Measurements from ENCODE around the gene SLC13A2. TPM values are rescaled to one million over a fixed set of nuclear protein-coding genes. Genes with fewer than 3 reads are reported as not detected.

The SLC13A2 gene
- total and polyA plus RNA-seq, 2 experiments from 2014 or later: not detected

DNA sequence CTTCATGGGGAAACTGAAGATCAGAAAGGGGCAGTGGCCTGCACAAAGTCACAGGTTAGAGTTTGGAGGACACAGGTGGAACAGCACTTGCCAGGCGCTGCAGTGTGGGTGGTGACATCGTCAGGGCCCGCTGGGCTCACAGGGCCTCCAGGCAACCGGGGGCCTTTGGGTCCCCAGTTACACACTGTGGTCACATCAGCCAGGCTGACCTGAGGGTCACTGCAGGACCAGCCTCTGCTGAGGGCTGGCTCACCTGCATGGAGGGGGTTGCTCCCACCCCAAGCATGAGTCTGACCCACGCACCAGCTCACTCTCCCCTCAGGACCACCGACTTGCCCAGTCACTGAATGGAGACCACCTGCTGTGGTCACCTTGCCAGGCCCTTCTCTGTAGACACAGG, 49.7 kb downstream of the SLC13A2 start:
- Histone ChIP-seq H3K9me2 (ENCODE audit: insufficient read depth) (no peaks in the 10 kb centered on the region), H3F3A (replicated peaks; ENCODE audit: low read depth) (no peaks in the 10 kb centered on the region), H3K4me2 (no peak overlapping the region), H4K20me1 (replicated peaks; ENCODE audit: insufficient read depth) (no peaks in the 10 kb centered on the region), H3K4me3 (no peak overlapping the region), H2AFZ (no peak overlapping the region), H3K79me2 (replicated peaks; ENCODE audit: insufficient read depth) (no peaks in the 10 kb centered on the region), H3K36me3 (ENCODE audit: insufficient read depth) (no peaks in the 10 kb centered on the region), H3K27me3 (ENCODE audit: insufficient read depth) (no peaks in the 10 kb centered on the region), H3K4me1 (ENCODE audit: insufficient read depth) (no peaks in the 10 kb centered on the region), H3K27ac (ENCODE audit: low read depth) (no peak overlapping the region)
- no peak overlapping the region for H3K27ac Mint-ChIP-seq
- peaks cover 21% of the 10 kb centered on the region for H3K27me3 Mint-ChIP-seq (ENCODE audit: insufficient read depth, low read depth, poor library complexity)
- no peaks in the 10 kb centered on the region; the same call in 2 of the 3 replicates for H3K36me3 Mint-ChIP-seq (ENCODE audit: low read depth)
- H3K9me3 Mint-ChIP-seq: no peaks in the 10 kb centered on the region; the same call in 2 of the 3 replicates
- TF ChIP-seq EZH2phosphoT487 (IDR thresholded peaks at IDR 0.05; ENCODE audit: unreplicated experiment): no peak
- TF ChIP-seq, protein P1, sequence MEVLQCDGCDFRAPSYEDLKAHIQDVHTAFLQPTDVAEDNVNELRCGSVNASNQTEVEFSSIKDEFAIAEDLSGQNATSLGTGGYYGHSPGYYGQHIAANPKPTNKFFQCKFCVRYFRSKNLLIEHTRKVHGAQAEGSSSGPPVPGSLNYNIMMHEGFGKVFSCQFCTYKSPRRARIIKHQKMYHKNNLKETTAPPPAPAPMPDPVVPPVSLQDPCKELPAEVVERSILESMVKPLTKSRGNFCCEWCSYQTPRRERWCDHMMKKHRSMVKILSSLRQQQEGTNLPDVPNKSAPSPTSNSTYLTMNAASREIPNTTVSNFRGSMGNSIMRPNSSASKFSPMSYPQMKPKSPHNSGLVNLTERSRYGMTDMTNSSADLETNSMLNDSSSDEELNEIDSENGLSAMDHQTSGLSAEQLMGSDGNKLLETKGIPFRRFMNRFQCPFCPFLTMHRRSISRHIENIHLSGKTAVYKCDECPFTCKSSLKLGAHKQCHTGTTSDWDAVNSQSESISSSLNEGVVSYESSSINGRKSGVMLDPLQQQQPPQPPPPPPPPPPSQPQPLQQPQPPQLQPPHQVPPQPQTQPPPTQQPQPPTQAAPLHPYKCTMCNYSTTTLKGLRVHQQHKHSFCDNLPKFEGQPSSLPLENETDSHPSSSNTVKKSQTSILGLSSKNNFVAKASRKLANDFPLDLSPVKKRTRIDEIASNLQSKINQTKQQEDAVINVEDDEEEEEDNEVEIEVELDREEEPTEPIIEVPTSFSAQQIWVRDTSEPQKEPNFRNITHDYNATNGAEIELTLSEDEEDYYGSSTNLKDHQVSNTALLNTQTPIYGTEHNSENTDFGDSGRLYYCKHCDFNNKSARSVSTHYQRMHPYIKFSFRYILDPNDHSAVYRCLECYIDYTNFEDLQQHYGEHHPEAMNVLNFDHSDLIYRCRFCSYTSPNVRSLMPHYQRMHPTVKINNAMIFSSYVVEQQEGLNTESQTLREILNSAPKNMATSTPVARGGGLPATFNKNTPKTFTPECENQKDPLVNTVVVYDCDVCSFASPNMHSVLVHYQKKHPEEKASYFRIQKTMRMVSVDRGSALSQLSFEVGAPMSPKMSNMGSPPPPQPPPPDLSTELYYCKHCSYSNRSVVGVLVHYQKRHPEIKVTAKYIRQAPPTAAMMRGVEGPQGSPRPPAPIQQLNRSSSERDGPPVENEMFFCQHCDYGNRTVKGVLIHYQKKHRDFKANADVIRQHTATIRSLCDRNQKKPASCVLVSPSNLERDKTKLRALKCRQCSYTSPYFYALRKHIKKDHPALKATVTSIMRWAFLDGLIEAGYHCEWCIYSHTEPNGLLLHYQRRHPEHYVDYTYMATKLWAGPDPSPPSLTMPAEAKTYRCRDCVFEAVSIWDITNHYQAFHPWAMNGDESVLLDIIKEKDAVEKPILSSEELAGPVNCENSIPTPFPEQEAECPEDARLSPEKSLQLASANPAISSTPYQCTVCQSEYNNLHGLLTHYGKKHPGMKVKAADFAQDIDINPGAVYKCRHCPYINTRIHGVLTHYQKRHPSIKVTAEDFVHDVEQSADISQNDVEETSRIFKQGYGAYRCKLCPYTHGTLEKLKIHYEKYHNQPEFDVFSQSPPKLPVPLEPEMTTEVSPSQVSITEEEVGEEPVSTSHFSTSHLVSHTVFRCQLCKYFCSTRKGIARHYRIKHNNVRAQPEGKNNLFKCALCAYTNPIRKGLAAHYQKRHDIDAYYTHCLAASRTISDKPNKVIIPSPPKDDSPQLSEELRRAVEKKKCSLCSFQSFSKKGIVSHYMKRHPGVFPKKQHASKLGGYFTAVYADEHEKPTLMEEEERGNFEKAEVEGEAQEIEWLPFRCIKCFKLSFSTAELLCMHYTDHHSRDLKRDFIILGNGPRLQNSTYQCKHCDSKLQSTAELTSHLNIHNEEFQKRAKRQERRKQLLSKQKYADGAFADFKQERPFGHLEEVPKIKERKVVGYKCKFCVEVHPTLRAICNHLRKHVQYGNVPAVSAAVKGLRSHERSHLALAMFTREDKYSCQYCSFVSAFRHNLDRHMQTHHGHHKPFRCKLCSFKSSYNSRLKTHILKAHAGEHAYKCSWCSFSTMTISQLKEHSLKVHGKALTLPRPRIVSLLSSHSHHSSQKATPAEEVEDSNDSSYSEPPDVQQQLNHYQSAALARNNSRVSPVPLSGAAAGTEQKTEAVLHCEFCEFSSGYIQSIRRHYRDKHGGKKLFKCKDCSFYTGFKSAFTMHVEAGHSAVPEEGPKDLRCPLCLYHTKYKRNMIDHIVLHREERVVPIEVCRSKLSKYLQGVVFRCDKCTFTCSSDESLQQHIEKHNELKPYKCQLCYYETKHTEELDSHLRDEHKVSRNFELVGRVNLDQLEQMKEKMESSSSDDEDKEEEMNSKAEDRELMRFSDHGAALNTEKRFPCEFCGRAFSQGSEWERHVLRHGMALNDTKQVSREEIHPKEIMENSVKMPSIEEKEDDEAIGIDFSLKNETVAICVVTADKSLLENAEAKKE (CRISPR knock-in tag; IDR thresholded peaks at IDR 0.05): no peak
- TF ChIP-seq, protein P2, sequence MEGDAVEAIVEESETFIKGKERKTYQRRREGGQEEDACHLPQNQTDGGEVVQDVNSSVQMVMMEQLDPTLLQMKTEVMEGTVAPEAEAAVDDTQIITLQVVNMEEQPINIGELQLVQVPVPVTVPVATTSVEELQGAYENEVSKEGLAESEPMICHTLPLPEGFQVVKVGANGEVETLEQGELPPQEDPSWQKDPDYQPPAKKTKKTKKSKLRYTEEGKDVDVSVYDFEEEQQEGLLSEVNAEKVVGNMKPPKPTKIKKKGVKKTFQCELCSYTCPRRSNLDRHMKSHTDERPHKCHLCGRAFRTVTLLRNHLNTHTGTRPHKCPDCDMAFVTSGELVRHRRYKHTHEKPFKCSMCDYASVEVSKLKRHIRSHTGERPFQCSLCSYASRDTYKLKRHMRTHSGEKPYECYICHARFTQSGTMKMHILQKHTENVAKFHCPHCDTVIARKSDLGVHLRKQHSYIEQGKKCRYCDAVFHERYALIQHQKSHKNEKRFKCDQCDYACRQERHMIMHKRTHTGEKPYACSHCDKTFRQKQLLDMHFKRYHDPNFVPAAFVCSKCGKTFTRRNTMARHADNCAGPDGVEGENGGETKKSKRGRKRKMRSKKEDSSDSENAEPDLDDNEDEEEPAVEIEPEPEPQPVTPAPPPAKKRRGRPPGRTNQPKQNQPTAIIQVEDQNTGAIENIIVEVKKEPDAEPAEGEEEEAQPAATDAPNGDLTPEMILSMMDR (conservative IDR thresholded peaks at IDR 0.05; ENCODE audit: low read depth in 2 of 2): no peak
- TF ChIP-seq CREB1 (CRISPR knock-in tag; IDR thresholded peaks at IDR 0.05; ENCODE audit: low read depth): no peak
- TF ChIP-seq EZH2 (IDR thresholded peaks at IDR 0.05; ENCODE audit: low read depth, unreplicated experiment): no peak
- TF ChIP-seq, protein P3, sequence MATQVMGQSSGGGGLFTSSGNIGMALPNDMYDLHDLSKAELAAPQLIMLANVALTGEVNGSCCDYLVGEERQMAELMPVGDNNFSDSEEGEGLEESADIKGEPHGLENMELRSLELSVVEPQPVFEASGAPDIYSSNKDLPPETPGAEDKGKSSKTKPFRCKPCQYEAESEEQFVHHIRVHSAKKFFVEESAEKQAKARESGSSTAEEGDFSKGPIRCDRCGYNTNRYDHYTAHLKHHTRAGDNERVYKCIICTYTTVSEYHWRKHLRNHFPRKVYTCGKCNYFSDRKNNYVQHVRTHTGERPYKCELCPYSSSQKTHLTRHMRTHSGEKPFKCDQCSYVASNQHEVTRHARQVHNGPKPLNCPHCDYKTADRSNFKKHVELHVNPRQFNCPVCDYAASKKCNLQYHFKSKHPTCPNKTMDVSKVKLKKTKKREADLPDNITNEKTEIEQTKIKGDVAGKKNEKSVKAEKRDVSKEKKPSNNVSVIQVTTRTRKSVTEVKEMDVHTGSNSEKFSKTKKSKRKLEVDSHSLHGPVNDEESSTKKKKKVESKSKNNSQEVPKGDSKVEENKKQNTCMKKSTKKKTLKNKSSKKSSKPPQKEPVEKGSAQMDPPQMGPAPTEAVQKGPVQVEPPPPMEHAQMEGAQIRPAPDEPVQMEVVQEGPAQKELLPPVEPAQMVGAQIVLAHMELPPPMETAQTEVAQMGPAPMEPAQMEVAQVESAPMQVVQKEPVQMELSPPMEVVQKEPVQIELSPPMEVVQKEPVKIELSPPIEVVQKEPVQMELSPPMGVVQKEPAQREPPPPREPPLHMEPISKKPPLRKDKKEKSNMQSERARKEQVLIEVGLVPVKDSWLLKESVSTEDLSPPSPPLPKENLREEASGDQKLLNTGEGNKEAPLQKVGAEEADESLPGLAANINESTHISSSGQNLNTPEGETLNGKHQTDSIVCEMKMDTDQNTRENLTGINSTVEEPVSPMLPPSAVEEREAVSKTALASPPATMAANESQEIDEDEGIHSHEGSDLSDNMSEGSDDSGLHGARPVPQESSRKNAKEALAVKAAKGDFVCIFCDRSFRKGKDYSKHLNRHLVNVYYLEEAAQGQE (IDR thresholded peaks at IDR 0.05; ENCODE audit: unreplicated experiment): no peak
- TF ChIP-seq NANOG (IDR thresholded peaks at IDR 0.05; ENCODE audit: borderline replicate concordance): no peak
- no peak for TF ChIP-seq STAT1 (IDR thresholded peaks at IDR 0.05; ENCODE audit: unreplicated experiment)
- TF ChIP-seq JUNB (IDR thresholded peaks at IDR 0.05; ENCODE audit: unreplicated experiment): no peak
- TF ChIP-seq ZNF331 (CRISPR knock-in tag; IDR thresholded peaks at IDR 0.05; ENCODE audit: low read depth): no peak
- TF ChIP-seq POLR2AphosphoS5 (IDR thresholded peaks at IDR 0.05; ENCODE audit: low read depth): no peak
- TF ChIP-seq, protein P4, sequence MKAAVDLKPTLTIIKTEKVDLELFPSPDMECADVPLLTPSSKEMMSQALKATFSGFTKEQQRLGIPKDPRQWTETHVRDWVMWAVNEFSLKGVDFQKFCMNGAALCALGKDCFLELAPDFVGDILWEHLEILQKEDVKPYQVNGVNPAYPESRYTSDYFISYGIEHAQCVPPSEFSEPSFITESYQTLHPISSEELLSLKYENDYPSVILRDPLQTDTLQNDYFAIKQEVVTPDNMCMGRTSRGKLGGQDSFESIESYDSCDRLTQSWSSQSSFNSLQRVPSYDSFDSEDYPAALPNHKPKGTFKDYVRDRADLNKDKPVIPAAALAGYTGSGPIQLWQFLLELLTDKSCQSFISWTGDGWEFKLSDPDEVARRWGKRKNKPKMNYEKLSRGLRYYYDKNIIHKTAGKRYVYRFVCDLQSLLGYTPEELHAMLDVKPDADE (IDR thresholded peaks at IDR 0.05): no peak
- TF ChIP-seq ZNF114 (CRISPR knock-in tag; IDR thresholded peaks at IDR 0.05): no peak
- ATAC-seq (no peak), DNase-seq (ENCODE audit: low spot score) (no peak)
- H3K4me3 Mint-ChIP-seq: no peak overlapping the region
- peaks cover 3% of the 10 kb centered on the region; the same call in 2 of the 3 replicates for H3K4me1 Mint-ChIP-seq

Measured in GM23338 (cell line).